ENCODE results near the gene PLCB1. TPM values are rescaled to one million over a fixed set of nuclear protein-coding genes. Genes with fewer than 3 reads are reported as not detected.

The PLCB1 gene
- total and polyA plus RNA-seq, 2 experiments from 2014 or later = 14.9 to 20.7 TPM

DNA sequence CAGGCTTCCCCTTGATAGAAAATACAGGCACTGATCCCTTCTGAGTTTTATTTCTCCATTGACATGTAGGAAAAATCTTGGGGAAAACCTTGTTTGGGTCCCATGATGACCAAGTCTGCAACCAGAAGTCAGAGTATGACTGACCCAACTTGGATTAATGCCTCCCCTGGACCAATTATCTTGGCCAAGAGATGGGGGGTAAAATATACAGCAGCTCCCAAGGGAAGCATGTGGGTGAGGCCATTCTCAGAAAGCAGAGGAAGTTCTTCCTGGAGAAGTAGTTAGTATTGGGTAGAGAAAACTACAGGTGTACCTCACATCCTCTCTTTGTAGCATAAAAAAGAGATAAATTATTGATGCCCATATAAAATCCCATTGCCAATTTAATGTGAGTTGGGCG is 651.7 kb downstream of the PLCB1 start:
- TF ChIP-seq EZH2phosphoT487 (IDR thresholded peaks at IDR 0.05; ENCODE audit: unreplicated experiment) (no peak), CTCF (conservative IDR thresholded peaks at IDR 0.05; ENCODE audit: low read depth in 2 of 2) (no peak), REST (IDR thresholded peaks at IDR 0.05; ENCODE audit: unreplicated experiment) (no peak)
- no peak for DNase-seq (ENCODE audit: low spot score)
- Mint-ChIP-seq H3K36me3 (ENCODE audit: low read depth) (peaks cover 5% of the 10 kb centered on the region; the same call in 1 of the 3 replicates), H3K27ac (no peak overlapping the region), H3K4me1 (peaks cover 17% of the 10 kb centered on the region; the same call in 2 of the 3 replicates), H3K4me3 (no peak overlapping the region), H3K27me3 (ENCODE audit: insufficient read depth, low read depth, poor library complexity) (peaks cover 9% of the 10 kb centered on the region), H3K9me3 (no peaks in the 10 kb centered on the region)
- H3K4me3 ChIP-seq = no peak overlapping the region
- no peaks in the 10 kb centered on the region for H3K36me3 ChIP-seq (ENCODE audit: insufficient read depth)
- no peak for ATAC-seq
- H3K4me2 ChIP-seq = no peak overlapping the region
- H2AFZ ChIP-seq = no peak overlapping the region
- H3K4me1 ChIP-seq (ENCODE audit: insufficient read depth) = peaks cover 17% of the 10 kb centered on the region
- H3K27ac ChIP-seq (ENCODE audit: low read depth) = no peak overlapping the region
- H3K27me3 ChIP-seq (ENCODE audit: insufficient read depth) = no peaks in the 10 kb centered on the region
- no peaks in the 10 kb centered on the region; the same call in 1 of the 2 replicates for H3K9me2 ChIP-seq (ENCODE audit: insufficient read depth)
- no peaks in the 10 kb centered on the region for H4K20me1 ChIP-seq (replicated peaks; ENCODE audit: insufficient read depth)
- no peaks in the 10 kb centered on the region for H3F3A ChIP-seq (replicated peaks; ENCODE audit: low read depth)
- no peaks in the 10 kb centered on the region for H3K79me2 ChIP-seq (replicated peaks; ENCODE audit: insufficient read depth)

DNA sequence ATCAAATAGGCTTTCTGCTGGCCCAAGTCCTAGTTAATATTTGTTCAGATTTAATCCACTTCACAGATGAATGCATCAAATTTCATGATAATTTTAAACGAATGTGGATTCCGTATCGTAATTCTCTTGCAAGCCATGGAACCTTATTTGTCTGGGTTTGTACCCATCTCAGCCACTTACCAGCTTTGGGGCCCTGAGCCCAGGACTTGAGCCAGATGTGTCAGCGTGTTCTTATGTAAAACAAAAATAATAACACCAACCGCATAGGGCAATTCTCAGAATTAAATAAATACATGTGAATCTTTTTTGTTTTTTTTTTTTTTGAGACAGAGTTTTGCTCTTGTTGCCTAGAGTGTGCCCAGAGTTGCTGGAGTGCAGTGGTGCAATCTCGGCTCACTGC is 654.3 kb downstream of the PLCB1 start:
- no peak overlapping the region for H3K4me3 Mint-ChIP-seq
- ATAC-seq = no peak

DNA sequence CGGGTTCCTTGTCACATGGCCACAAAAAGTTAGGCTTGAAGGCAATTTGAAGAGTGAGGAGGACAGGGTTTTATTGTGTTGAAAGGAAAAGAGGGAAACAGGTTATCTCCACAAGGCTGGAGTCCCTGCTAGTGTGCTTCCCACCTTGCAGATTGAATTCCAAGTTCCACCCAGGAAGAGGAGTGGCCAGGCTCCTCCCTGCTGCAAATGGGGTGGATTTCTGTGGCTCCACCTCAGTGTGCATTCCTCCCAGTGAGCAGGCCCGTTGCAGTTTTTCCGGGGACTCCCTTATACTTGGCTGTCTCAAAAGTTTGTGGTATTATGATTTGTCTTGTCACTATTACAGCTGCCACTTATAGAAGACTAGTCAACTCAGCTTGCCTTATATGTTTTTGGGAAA is 655.0 kb downstream of the PLCB1 start:
- no peak overlapping the region for H3K4me2 ChIP-seq
- H4K20me1 ChIP-seq (replicated peaks; ENCODE audit: insufficient read depth) = no peaks in the 10 kb centered on the region
- peaks cover 17% of the 10 kb centered on the region for H3K4me1 ChIP-seq (ENCODE audit: insufficient read depth)
- no peaks in the 10 kb centered on the region for H3K36me3 ChIP-seq (ENCODE audit: insufficient read depth)
- ATAC-seq = no peak
- Mint-ChIP-seq H3K9me3 (no peaks in the 10 kb centered on the region), H3K4me1 (peaks cover 23% of the 10 kb centered on the region; the same call in 2 of the 3 replicates), H3K27ac (no peak overlapping the region), H3K27me3 (ENCODE audit: insufficient read depth, low read depth, poor library complexity) (peaks cover 8% of the 10 kb centered on the region), H3K36me3 (ENCODE audit: low read depth) (peaks cover 3% of the 10 kb centered on the region; the same call in 1 of the 3 replicates), H3K4me3 (no peak overlapping the region)
- no peak overlapping the region for H3K27ac ChIP-seq (ENCODE audit: low read depth)
- no peaks in the 10 kb centered on the region for H3K9me2 ChIP-seq (ENCODE audit: insufficient read depth)
- DNase-seq (ENCODE audit: low spot score) = no peak
- no peak overlapping the region for H2AFZ ChIP-seq
- no peaks in the 10 kb centered on the region for H3F3A ChIP-seq (replicated peaks; ENCODE audit: low read depth)
- no peak overlapping the region for H3K4me3 ChIP-seq
- no peaks in the 10 kb centered on the region for H3K27me3 ChIP-seq (ENCODE audit: insufficient read depth)
- H3K79me2 ChIP-seq (replicated peaks; ENCODE audit: insufficient read depth) = no peaks in the 10 kb centered on the region
- TF ChIP-seq ZNF462 (CRISPR knock-in tag; IDR thresholded peaks at IDR 0.05) = no peak

More for the DNA sequence above, 654.3 kb downstream of the PLCB1 start:
- Histone ChIP-seq H3K36me3 (ENCODE audit: insufficient read depth) (no peaks in the 10 kb centered on the region), H3K4me1 (ENCODE audit: insufficient read depth) (peaks cover 17% of the 10 kb centered on the region), H2AFZ (no peak overlapping the region), H4K20me1 (replicated peaks; ENCODE audit: insufficient read depth) (no peaks in the 10 kb centered on the region), H3K4me2 (no peak overlapping the region), H3K79me2 (replicated peaks; ENCODE audit: insufficient read depth) (no peaks in the 10 kb centered on the region), H3K27me3 (ENCODE audit: insufficient read depth) (no peaks in the 10 kb centered on the region), H3K27ac (ENCODE audit: low read depth) (no peak overlapping the region), H3K4me3 (no peak overlapping the region), H3F3A (replicated peaks; ENCODE audit: low read depth) (no peaks in the 10 kb centered on the region), H3K9me2 (ENCODE audit: insufficient read depth) (no peaks in the 10 kb centered on the region; the same call in 1 of the 2 replicates)
- H3K27me3 Mint-ChIP-seq (ENCODE audit: insufficient read depth, low read depth, poor library complexity) = peaks cover 8% of the 10 kb centered on the region
- no peak for TF ChIP-seq JUNB (IDR thresholded peaks at IDR 0.05; ENCODE audit: unreplicated experiment)
- TF ChIP-seq ZNF331 (CRISPR knock-in tag; IDR thresholded peaks at IDR 0.05; ENCODE audit: low read depth) = no peak
- DNase-seq (ENCODE audit: low spot score) = no peak
- H3K9me3 Mint-ChIP-seq = no peaks in the 10 kb centered on the region
- peaks cover 5% of the 10 kb centered on the region; the same call in 1 of the 3 replicates for H3K36me3 Mint-ChIP-seq (ENCODE audit: low read depth)
- peaks cover 23% of the 10 kb centered on the region; the same call in 2 of the 3 replicates for H3K4me1 Mint-ChIP-seq
- no peak overlapping the region for H3K27ac Mint-ChIP-seq
